A549 (cell line): ENCODE results near the gene TRIP6. TPM values are rescaled to one million over a fixed set of nuclear protein-coding genes. Genes with fewer than 3 reads are reported as not detected.
"Not testable (repeated sequence)": the region's sequence is repeated elsewhere in the genome, so short reads cannot be mapped to it uniquely, and the experiment has no call there.

Source experiments
- ATAC-seq, 2 experiments: fragments of 200-7000 bp in 1 of 2; fragments of >200 bp in 1 of 2; cut with Nextera tagmentation in 1 of 2; cut with Tn5 transposase in 1 of 2; 3 replicates each; pipeline versions ENCODE4 v1.8.0 to v1.9.1; 2018 to 2020; ENCODE audit warnings: mild to moderate bottlenecking in 1 of 2, moderate library complexity in 1 of 2
- CTCF ChIA-PET: fragments of 300-600 bp; sonication (Branson Sonifier 250); formaldehyde crosslinking; extraction: SDS; loops from one replicate; lab custom pipeline; 2021; ENCODE audit warnings: antibody characterized with exemption, inconsistent platforms; lab: Yijun Ruan, JAX
- POLR2A ChIA-PET: fragments of 350-600 bp; formaldehyde crosslinking; extraction: SDS; loops from one replicate; lab custom pipeline; 2021; ENCODE audit warnings: antibody characterized with exemption, inconsistent platforms; lab: Yijun Ruan, JAX
- DNase-seq, 2 experiments: peaks; one replicate each; pipeline versions ENCODE4 v3.0.0 to v3.0.0-alpha.2; 2011 to 2016; ENCODE audit warnings: low read depth in 1 of 2, low spot score in 1 of 2
- FAIRE-seq: peaks from 2 replicates; lab custom pipeline; 2011; peaks lifted over from hg19 to GRCh38; lab: Jason Lieb, UNC
- H3K27ac ChIP-seq, 2 experiments: fragments of >200 bp; sonication (Bioruptor Twin); formaldehyde crosslinking; 3 replicates each; pipeline ENCODE4 v1.5.1; 2016 to 2017
- H3K4me1 ChIP-seq: fragments of >200 bp; sonication (Bioruptor Twin); formaldehyde crosslinking; 3 replicates; pipeline ENCODE4 v1.6.1; 2016
- H3K4me2 ChIP-seq: fragments of >200 bp; sonication (Bioruptor Twin); formaldehyde crosslinking; 3 replicates; pipeline ENCODE4 v1.6.1; 2016
- H3K4me3 ChIP-seq: fragments of >200 bp; sonication (Bioruptor Twin); formaldehyde crosslinking; 3 replicates; pipeline ENCODE4 v1.5.1; 2016
- H3K9me3 ChIP-seq: fragments of >200 bp; sonication (Bioruptor Twin); formaldehyde crosslinking; 3 replicates; pipeline ENCODE4 v1.6.1; 2016
- CHD2 ChIP-seq: fragments of 150-350 bp; IDR thresholded peaks from 2 replicates; pipeline ENCODE4 v1.6.1; 2014; ENCODE audit warnings: low read length; ENCODE audit not compliant: partially characterized antibody
- EHF ChIP-seq: fragments of 250-450 bp; sonication (Bioruptor Pico); IDR thresholded peaks from 2 replicates; pipeline ENCODE4 v1.5.0; 2020; ENCODE audit warnings: mild to moderate bottlenecking
- EP300 ChIP-seq, 2 experiments: fragments of >200 bp; sonication (Bioruptor Twin); formaldehyde crosslinking; IDR thresholded peaks; 2 replicates in 1 of 2; 3 replicates in 1 of 2; pipeline ENCODE4 v1.6.1; 2016 to 2017
- ESRRA ChIP-seq: fragments of 150-350 bp; IDR thresholded peaks from 2 replicates; pipeline ENCODE4 v1.6.1; 2014; ENCODE audit warnings: mild to moderate bottlenecking, low read length, borderline replicate concordance
- FOSB ChIP-seq: fragments of 250-450 bp; sonication (Bioruptor Pico); IDR thresholded peaks from 2 replicates; pipeline ENCODE4 v1.5.0; 2020; ENCODE audit warnings: mild to moderate bottlenecking, moderate library complexity
- FOSL2 ChIP-seq, 2 experiments: fragments of 450-650 bp in 1 of 2; fragments of >200 bp in 1 of 2; sonication (Bioruptor Twin) in 1 of 2; formaldehyde crosslinking; IDR thresholded peaks; 2 replicates each; pipeline versions ENCODE4 v1.5.0 to v1.6.1; 2016 to 2020; ENCODE audit warnings: mild to moderate bottlenecking in 1 of 2, moderate library complexity in 1 of 2
- HDAC2 ChIP-seq: fragments of 200-600 bp; sonication (generic); IDR thresholded peaks from 2 replicates; pipeline ENCODE4 v1.6.1; 2016
- KDM1A ChIP-seq: fragments of 200-600 bp; sonication (generic); IDR thresholded peaks from 2 replicates; pipeline ENCODE4 v1.6.1; 2016; ENCODE audit warnings: low read depth, mild to moderate bottlenecking
- MAFK ChIP-seq: fragments of 450-650 bp; IDR thresholded peaks from 2 replicates; pipeline ENCODE4 v1.6.1; 2014; ENCODE audit not compliant: partially characterized antibody
- MYC ChIP-seq: IDR thresholded peaks from 2 replicates; pipeline ENCODE4 v1.6.1; 2012; ENCODE audit warnings: mild to moderate bottlenecking, inconsistent platforms, low read length, improper control_type of control experiment, borderline replicate concordance
- NFE2L2 ChIP-seq: fragments of 150-350 bp; conservative IDR thresholded peaks from 2 replicates; pipeline ENCODE4 v1.6.1; 2014; ENCODE audit warnings: low read length
- NR3C1 ChIP-seq: fragments of >200 bp; sonication (Bioruptor Twin); formaldehyde crosslinking; IDR thresholded peaks from 3 replicates; pipeline ENCODE4 v1.6.1; 2017
- PBX3 ChIP-seq: IDR thresholded peaks from 2 replicates; pipeline ENCODE4 v1.6.1; 2012
- RFX5 ChIP-seq: fragments of 450-650 bp; IDR thresholded peaks from 2 replicates; pipeline ENCODE4 v1.7.1; 2014; ENCODE audit warnings: antibody characterized with exemption, mild to moderate bottlenecking, moderate library complexity
- RNF2 ChIP-seq: fragments of 200-600 bp; sonication (generic); IDR thresholded peaks from 2 replicates; pipeline ENCODE4 v1.6.1; 2016; ENCODE audit warnings: low read depth, mild to moderate bottlenecking, antibody characterized with exemption, moderate library complexity, borderline replicate concordance
- TFCP2L1 ChIP-seq: fragments of 250-450 bp; sonication (Bioruptor Pico); IDR thresholded peaks from 2 replicates; pipeline ENCODE4 v1.5.0; 2021; ENCODE audit warnings: mild to moderate bottlenecking
- ZC3H11A ChIP-seq: fragments of 450-650 bp; IDR thresholded peaks from 2 replicates; pipeline ENCODE4 v1.6.1; 2014; ENCODE audit warnings: antibody characterized with exemption, mild to moderate bottlenecking
- ZFP36 ChIP-seq: fragments of 450-650 bp; IDR thresholded peaks from 2 replicates; pipeline ENCODE4 v1.6.1; 2014; ENCODE audit warnings: borderline replicate concordance; ENCODE audit not compliant: partially characterized antibody
- ZSCAN20 ChIP-seq: fragments of 250-450 bp; sonication (Bioruptor Pico); IDR thresholded peaks from 2 replicates; pipeline ENCODE4 v1.8.0; 2022; ENCODE audit warnings: mild to moderate bottlenecking, moderate library complexity
- WGBS: methylation state at CpG from one replicate; pipeline ENCODE4 v1.1.6; 2017; ENCODE audit errors: missing lambda C conversion rate; 5-methylcytosine and 5-hydroxymethylcytosine counted together
- polyA plus RNA-seq, 4 experiments: library from polyadenylated mRNA; depleted of rRNA in 3 of 4; stranded (reverse); fragments of >200 nt; fragmentation: RNase III in 1 of 4; extraction: RNeasy Plus Mini Kit Qiagen cat#74134 plus additional on column Dnase treatment in 1 of 4; gene quantifications; 2 replicates in 3 of 4; 3 replicates in 1 of 4; pipeline ENCODE4 v1.2.3, GENCODE V29; 2011 to 2017
- TF ChIP-seq, protein P1 (sequence below): fragments of 250-450 bp; sonication (Bioruptor Pico); IDR thresholded peaks from 2 replicates; pipeline ENCODE4 v1.5.0; 2021; ENCODE audit warnings: mild to moderate bottlenecking, moderate library complexity, borderline replicate concordance

The TRIP6 gene
- polyA plus RNA-seq, 2 of the 4 experiments (the other 2 are of a cell fraction): 18.0 to 38.5 TPM

GRCh38 chr7:100902638-100903037, 35.5 kb downstream of the TRIP6 start:
- ATAC-seq (no peak), FAIRE-seq (no peak), DNase-seq (no peak)
- TF ChIP-seq ESRRA: no peak
- no peak for TF ChIP-seq EHF (CRISPR knock-in tag)
- TF ChIP-seq PBX3: no peak
- no peak for TF ChIP-seq TFCP2L1 (CRISPR knock-in tag)
- TF ChIP-seq EP300 (IDR thresholded peaks at IDR 0.05): no peak
- no peak for TF ChIP-seq HDAC2
- TF ChIP-seq NR3C1: no peak
- no peak for TF ChIP-seq ZFP36
- TF ChIP-seq FOSL2 (IDR thresholded peaks at IDR 0.05): no peak
- TF ChIP-seq FOSL2 (CRISPR knock-in tag; IDR thresholded peaks at IDR 0.05): no peak
- no peak for TF ChIP-seq NFE2L2
- TF ChIP-seq MYC: no peak
- no peak for TF ChIP-seq ZSCAN20
- no peak for TF ChIP-seq RNF2
- no peak for TF ChIP-seq KDM1A
- no peak for TF ChIP-seq FOSB
- CTCF ChIA-PET: interaction anchor here (0.9 to 7.3 kb wide), 5 partner anchors 8 to 290 kb away, joined by 3 to 45 read pairs (median 3); partner anchors contain the start of gene ACHE
- H3K4me3 ChIP-seq: no peak overlapping the region
- H3K27ac ChIP-seq: no peak overlapping the region
- no peaks in the 10 kb centered on the region for H3K4me1 ChIP-seq
- POLR2A ChIA-PET: interaction anchor here (0.7 kb wide), 1 partner anchor 62 kb away, joined by 5 read pairs; no protein-coding TSS in a partner anchor
- 54% methylated on average over 7 of the region's 7 CpGs for WGBS
- no peak overlapping the region for H3K4me2 ChIP-seq
- no peaks in the 10 kb centered on the region; the same call in 2 of the 3 replicates for H3K9me3 ChIP-seq

- TF ChIP-seq RNF2: no peak
- TF ChIP-seq KDM1A: no peak
- no peak for TF ChIP-seq MAFK
- TF ChIP-seq, protein P1, sequence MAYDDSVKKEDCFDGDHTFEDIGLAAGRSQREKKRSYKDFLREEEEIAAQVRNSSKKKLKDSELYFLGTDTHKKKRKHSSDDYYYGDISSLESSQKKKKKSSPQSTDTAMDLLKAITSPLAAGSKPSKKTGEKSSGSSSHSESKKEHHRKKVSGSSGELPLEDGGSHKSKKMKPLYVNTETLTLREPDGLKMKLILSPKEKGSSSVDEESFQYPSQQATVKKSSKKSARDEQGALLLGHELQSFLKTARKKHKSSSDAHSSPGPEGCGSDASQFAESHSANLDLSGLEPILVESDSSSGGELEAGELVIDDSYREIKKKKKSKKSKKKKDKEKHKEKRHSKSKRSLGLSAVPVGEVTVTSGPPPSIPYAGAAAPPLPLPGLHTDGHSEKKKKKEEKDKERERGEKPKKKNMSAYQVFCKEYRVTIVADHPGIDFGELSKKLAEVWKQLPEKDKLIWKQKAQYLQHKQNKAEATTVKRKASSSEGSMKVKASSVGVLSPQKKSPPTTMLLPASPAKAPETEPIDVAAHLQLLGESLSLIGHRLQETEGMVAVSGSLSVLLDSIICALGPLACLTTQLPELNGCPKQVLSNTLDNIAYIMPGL: no peak
- TF ChIP-seq ZC3H11A: no peak
- no peak for TF ChIP-seq CHD2
- TF ChIP-seq RFX5: no peak
- no peak overlapping the region for H3K4me2 ChIP-seq
- ATAC-seq (no peak), FAIRE-seq (no peak), DNase-seq (no peak)
- ChIA-PET POLR2A (no interaction called here), CTCF (interaction anchor here (3.2 kb wide), 1 partner anchor 151 kb away, joined by 10 read pairs; no protein-coding TSS in a partner anchor)
- H3K27ac ChIP-seq: no peak overlapping the region
- no peak overlapping the region for H3K4me3 ChIP-seq
- WGBS: 83% methylated on average over 5 of the region's 5 CpGs
- no peaks in the 10 kb centered on the region; the same call in 2 of the 3 replicates for H3K9me3 ChIP-seq
- H3K4me1 ChIP-seq: no peaks in the 10 kb centered on the region
Observed at GRCh38 chr7:100908512-100908911, 41.3 kb downstream of the TRIP6 start.

DNA sequence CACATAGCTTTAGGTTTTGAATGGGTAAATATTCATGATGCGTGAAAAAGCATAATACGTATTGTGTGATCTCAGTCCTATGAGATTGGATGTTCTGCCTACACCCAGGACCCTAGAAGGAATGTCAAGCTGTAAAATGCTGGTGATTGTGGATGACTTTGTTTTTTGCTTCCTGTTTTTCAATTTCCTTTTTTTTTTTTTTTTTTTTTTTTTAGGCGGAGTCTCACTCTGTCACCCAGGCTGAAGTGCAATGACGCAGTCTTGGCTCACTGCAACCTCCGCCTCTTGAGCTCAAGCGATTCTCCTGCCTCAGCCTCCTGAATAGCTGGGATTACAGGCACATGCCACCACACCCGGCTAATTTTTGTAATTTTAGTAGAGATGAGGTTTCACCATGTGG, 43.3 kb downstream of the TRIP6 start:
- CTCF ChIA-PET: interaction anchor here (0.6 to 3.2 kb wide), 3 partner anchors 16 to 1380 kb away, joined by 3 to 13 read pairs (median 10); partner anchors contain the start of gene ACHE

More for the DNA sequence above, 43.3 kb downstream of the TRIP6 start:
- FAIRE-seq, H3K4me2 ChIP-seq, H3K9me3 ChIP-seq, H3K27ac ChIP-seq, DNase-seq, H3K4me3 ChIP-seq, H3K4me1 ChIP-seq, ATAC-seq: not testable (repeated sequence)
- POLR2A ChIA-PET: interaction anchor here (0.6 kb wide), 1 partner anchor 35 kb away, joined by 3 read pairs; the partner anchor contains the start of gene SRRT
- 72% methylated on average over 7 of the region's 7 CpGs for WGBS
